LNCAP (cell line): ENCODE measurements around the gene SOD1.

Experiments
- TF ChIP-seq, protein P1 (sequence below): fragments of 450-650 bp; IDR thresholded peaks from 2 replicates; pipeline ENCODE4 v1.5.1; 2017; ENCODE audit warnings: mild to moderate bottlenecking

The SOD1 gene

DNA sequence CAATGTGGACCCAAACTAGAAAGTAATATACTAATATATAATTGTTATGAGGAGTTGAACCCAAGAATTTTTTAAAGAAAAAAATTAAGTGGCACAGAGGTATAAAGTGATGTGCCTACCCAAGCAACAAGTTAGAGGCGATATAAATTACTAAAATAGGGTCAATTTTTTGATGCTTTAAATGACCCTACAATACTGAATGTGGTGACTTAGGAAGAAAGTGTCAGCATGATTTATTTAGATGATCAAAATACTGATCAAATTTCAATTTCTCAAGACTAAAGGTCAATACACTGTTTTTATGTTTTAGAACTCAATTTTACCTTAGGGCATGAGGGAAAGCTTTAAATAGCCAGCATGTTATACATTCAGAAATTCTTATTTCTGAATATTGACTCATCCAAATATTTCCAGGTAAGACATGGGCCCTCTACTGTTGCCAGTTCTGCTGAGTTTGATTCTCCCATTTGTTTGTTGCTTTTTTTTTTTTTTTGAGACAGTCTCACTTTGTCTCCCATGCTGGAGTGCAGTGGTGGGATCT is 52.3 kb downstream of the SOD1 start:
- TF ChIP-seq, protein P1, sequence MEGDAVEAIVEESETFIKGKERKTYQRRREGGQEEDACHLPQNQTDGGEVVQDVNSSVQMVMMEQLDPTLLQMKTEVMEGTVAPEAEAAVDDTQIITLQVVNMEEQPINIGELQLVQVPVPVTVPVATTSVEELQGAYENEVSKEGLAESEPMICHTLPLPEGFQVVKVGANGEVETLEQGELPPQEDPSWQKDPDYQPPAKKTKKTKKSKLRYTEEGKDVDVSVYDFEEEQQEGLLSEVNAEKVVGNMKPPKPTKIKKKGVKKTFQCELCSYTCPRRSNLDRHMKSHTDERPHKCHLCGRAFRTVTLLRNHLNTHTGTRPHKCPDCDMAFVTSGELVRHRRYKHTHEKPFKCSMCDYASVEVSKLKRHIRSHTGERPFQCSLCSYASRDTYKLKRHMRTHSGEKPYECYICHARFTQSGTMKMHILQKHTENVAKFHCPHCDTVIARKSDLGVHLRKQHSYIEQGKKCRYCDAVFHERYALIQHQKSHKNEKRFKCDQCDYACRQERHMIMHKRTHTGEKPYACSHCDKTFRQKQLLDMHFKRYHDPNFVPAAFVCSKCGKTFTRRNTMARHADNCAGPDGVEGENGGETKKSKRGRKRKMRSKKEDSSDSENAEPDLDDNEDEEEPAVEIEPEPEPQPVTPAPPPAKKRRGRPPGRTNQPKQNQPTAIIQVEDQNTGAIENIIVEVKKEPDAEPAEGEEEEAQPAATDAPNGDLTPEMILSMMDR: no peak

DNA sequence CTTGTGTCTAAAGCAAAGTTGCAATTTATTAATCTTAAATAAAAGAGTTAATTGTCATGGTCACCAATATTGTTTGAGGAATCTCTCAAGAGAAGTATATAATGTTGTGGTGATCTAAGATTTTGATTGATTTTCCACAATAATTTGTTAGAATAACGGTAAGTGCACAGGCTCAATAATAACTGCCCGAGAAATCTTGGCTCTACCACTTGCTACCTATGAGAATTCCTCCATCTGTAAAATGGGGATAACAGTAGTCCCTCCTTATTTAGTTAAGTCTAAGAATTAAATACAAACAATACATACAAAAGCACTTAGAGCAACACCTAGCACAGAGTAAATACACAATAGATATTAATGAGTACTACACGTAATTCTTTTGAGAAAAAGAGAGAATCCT is 53.6 kb downstream of the SOD1 start:
- TF ChIP-seq, protein P1: no peak

DNA sequence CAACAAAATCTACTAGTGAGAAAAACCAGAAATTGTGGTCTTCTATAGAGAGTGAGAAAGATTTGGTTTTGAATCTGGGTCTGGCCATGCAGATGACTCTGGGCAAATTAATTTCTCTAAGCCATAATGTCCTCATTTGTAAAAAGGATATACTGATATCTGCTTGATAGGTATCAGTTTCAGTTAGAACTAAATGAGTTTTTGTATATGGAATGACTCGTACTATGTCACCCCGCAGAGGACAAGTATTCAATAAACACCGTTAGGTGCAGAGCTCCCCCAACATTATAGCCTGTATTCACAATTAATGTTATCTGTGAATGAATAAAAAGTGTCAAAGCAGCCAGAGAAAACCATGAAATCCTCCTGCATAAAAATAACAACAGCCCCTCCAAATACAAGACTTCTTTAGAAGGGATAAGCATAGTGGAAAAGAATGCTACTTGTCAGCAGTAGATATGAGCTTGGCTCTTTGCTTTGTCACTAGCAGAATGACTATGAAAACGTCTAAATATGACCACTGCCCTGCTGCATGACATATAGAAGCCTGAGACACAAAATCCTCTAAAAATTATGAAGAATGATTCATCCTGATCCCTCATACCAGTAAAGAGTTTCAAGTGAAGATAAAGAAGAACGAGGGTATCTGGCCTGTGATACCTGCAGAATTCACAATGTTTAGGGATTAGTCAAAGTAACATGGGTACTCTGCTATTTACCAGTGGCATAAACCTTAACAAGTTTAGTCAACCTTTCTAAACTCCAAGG is 54.7 kb downstream of the SOD1 start:
- TF ChIP-seq, protein P1: no peak

DNA sequence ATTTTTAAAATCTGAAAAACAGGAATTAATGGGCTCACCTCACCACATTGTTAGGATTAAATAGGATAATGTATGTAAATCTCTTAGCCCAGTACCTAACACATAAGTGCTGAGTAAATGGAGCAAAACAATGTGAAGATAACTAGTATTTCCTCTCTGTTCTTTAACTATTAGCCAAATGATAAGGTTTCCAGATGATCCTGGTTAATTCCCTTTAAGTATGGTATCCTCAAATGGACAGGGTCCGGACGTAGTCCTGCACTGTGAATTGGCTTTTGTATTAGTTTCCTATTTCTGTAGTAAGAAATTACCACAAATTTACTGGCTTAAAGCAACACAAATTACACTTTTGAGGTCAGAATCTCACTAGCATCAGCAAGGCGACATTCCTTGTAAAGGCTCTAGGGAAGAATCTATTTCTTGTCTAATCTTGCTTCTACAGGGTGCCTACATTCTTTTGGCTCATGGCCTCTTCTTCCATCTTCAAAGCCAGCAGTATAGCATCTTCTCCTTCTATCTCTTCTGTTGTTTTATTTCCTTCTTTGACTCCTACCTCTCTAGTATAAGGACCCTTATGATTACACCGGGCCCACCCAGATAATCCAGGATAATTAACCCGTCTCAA is 55.4 kb downstream of the SOD1 start:
- TF ChIP-seq, protein P1: no peak

DNA sequence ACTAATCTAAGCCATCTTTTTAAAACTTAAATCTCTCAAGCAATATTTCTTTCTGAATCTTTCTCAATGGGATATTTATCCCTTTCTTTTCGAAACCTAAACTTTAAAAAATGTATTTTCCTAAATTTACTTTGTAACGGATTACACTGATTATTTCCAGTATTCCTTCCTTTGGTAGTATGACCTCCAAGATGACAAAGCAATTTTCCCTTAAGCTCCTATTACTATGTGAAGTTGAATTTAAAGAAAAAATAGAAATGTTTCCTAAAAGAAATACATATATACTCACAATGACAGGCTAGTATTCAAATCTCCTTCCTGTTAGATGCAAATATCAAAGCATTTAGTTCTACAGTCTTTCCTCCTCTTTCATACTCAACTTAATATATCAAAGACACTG is 56.6 kb downstream of the SOD1 start:
- TF ChIP-seq, protein P1: no peak
